H1 (cell line): ENCODE measurements around the gene CACNB2.
A peak's percentile ranks its signal among the peaks of the same experiment; 100 is the strongest.

Experiments
- HDAC6 ChIP-seq: IDR thresholded peaks from one replicate; pipeline ENCODE4 v1.7.1; 2012; ENCODE audit warnings: low read depth, mild to moderate bottlenecking, inconsistent platforms, low read length, moderate library complexity
- KDM1A ChIP-seq: fragments of 200-600, 300-600 bp; sonication (generic); IDR thresholded peaks from 2 replicates; pipeline ENCODE4 v1.7.1; 2016; ENCODE audit warnings: mild to moderate bottlenecking, low read length, borderline replicate concordance
- POLR2A ChIP-seq, 2 experiments: IDR thresholded peaks; 1 replicate in 1 of 2; 2 replicates in 1 of 2; pipeline ENCODE4 v1.6.1; 2011; ENCODE audit warnings: low read depth in 2 of 2, low read length in 2 of 2, mild to moderate bottlenecking in 2 of 2; ENCODE audit errors: control extremely low read depth in 1 of 2
- TF ChIP-seq, protein P1 (sequence below), 3 experiments: IDR thresholded peaks; 1 replicate in 2 of 3; 2 replicates in 1 of 3; pipeline versions ENCODE4 v1.5.1 to v1.6.1; 2011; ENCODE audit warnings: low read length in 3 of 3, mild to moderate bottlenecking in 3 of 3, inconsistent platforms in 2 of 3, low read depth in 1 of 3, moderate library complexity in 1 of 3; ENCODE audit not compliant: insufficient read depth in 1 of 3; ENCODE audit errors: control extremely low read depth in 1 of 3

DNA sequence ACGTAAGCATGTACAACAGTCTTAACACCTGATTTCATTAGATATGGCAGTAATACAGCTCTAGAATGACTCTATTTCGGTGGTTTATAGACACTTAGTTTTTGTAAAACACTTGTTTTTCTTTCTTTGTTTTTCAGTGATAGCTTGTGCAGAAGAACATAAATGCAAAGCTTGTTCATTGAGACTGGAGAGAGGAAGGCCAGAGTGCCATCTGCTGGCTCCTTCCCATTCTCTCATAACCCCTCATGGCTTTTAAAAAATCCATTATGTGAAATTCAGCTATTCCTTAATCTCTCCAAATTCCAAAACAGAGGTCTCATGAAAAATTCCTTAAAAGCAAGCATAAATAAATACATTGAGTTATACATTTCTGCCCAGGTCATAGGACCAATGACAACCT, 76.3 kb downstream of the CACNB2 start:
- TF ChIP-seq, protein P1, sequence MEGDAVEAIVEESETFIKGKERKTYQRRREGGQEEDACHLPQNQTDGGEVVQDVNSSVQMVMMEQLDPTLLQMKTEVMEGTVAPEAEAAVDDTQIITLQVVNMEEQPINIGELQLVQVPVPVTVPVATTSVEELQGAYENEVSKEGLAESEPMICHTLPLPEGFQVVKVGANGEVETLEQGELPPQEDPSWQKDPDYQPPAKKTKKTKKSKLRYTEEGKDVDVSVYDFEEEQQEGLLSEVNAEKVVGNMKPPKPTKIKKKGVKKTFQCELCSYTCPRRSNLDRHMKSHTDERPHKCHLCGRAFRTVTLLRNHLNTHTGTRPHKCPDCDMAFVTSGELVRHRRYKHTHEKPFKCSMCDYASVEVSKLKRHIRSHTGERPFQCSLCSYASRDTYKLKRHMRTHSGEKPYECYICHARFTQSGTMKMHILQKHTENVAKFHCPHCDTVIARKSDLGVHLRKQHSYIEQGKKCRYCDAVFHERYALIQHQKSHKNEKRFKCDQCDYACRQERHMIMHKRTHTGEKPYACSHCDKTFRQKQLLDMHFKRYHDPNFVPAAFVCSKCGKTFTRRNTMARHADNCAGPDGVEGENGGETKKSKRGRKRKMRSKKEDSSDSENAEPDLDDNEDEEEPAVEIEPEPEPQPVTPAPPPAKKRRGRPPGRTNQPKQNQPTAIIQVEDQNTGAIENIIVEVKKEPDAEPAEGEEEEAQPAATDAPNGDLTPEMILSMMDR (IDR thresholded peaks at IDR 0.05; ENCODE audit: control extremely low read depth in 1 of 3, insufficient read depth in 1 of 3, low read depth in 1 of 3, low read length in 3 of 3): peak in 2 of 3 experiments; percentile 38 to 43; a peak in 3 of 4 replicates
- TF ChIP-seq HDAC6: no peak
- no peak for TF ChIP-seq POLR2A (IDR thresholded peaks at IDR 0.05; ENCODE audit: control extremely low read depth in 1 of 2, low read depth in 2 of 2, low read length in 2 of 2)
- TF ChIP-seq KDM1A: no peak
